ENCODE measurements around the gene CDC25C.
"Not testable (repeated sequence)": the region's sequence is repeated elsewhere in the genome, so short reads cannot be mapped to it uniquely, and the experiment has no call there.

CDC25C gene

DNA sequence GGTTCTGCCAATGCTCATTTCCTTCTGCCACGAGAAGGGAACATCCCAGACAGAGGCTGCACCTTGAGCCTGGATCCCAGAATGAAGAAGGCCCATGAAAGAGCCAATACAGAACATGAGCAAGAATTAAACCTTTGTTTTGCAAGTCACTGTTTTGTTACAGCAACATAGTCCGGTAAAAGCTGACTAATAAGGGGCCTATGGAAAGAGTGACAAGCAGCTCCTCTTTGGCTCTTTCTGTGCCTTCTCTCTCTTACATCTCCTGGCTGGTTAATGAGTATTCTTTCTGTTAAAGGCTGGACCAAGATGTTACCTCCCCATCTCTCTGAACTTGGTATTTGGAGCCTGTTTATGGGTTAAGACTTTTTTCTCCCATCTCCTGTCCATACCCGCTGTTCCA, 68.0 kb downstream of the CDC25C start:
- no peak for TF ChIP-seq CTCF (IDR thresholded peaks at IDR 0.05; ENCODE audit: insufficient read depth, low read length, poor library complexity, severe bottlenecking)
- Histone ChIP-seq H3K36me3 (ENCODE audit: control insufficient read depth, insufficient read depth, low read length) (no peaks in the 10 kb centered on the region), H3K27me3 (replicated peaks; ENCODE audit: control insufficient read depth, insufficient read depth, low read length) (no peaks in the 10 kb centered on the region; the same call in 1 of the 2 replicates), H3K4me3 (replicated peaks; ENCODE audit: low read depth, low read length) (no peak overlapping the region)
- DNase-seq (ENCODE audit: extremely low read depth, insufficient read length), result no peak

GRCh38 chr5:138258704-138259292, 72.8 kb downstream of the CDC25C start:
- no peak for TF ChIP-seq CTCF (IDR thresholded peaks at IDR 0.05; ENCODE audit: insufficient read depth, low read length, poor library complexity, severe bottlenecking)
- Histone ChIP-seq H3K27me3 (replicated peaks; ENCODE audit: control insufficient read depth, insufficient read depth, low read length) (no peaks in the 10 kb centered on the region; the same call in 1 of the 2 replicates), H3K36me3 (ENCODE audit: control insufficient read depth, insufficient read depth, low read length) (no peaks in the 10 kb centered on the region), H3K4me3 (replicated peaks; ENCODE audit: low read depth, low read length) (no peak overlapping the region)
- no peak for DNase-seq (ENCODE audit: extremely low read depth, insufficient read length)

GRCh38 chr5:138257583-138257982, 74.0 kb downstream of the CDC25C start:
- DNase-seq (ENCODE audit: extremely low read depth, insufficient read length), result no peak
- no peaks in the 10 kb centered on the region for H3K27me3 ChIP-seq (replicated peaks; ENCODE audit: control insufficient read depth, insufficient read depth, low read length)
- no peak for TF ChIP-seq CTCF (IDR thresholded peaks at IDR 0.05; ENCODE audit: insufficient read depth, low read length, poor library complexity, severe bottlenecking)

GRCh38 chr5:138252944-138253343, 78.7 kb downstream of the CDC25C start:
- Histone ChIP-seq H3K4me3 (replicated peaks; ENCODE audit: low read depth, low read length) (no peak overlapping the region), H3K36me3 (ENCODE audit: control insufficient read depth, insufficient read depth, low read length) (no peaks in the 10 kb centered on the region), H3K27me3 (replicated peaks; ENCODE audit: control insufficient read depth, insufficient read depth, low read length) (no peaks in the 10 kb centered on the region)
- no peak for TF ChIP-seq CTCF (IDR thresholded peaks at IDR 0.05; ENCODE audit: insufficient read depth, low read length, poor library complexity, severe bottlenecking)
- DNase-seq (ENCODE audit: extremely low read depth, insufficient read length), result no peak

More at GRCh38 chr5:138257583-138257982, 74.0 kb downstream of the CDC25C start:
- Histone ChIP-seq H3K4me3 (replicated peaks; ENCODE audit: low read depth, low read length) (no peak overlapping the region), H3K36me3 (ENCODE audit: control insufficient read depth, insufficient read depth, low read length) (no peaks in the 10 kb centered on the region)

DNA sequence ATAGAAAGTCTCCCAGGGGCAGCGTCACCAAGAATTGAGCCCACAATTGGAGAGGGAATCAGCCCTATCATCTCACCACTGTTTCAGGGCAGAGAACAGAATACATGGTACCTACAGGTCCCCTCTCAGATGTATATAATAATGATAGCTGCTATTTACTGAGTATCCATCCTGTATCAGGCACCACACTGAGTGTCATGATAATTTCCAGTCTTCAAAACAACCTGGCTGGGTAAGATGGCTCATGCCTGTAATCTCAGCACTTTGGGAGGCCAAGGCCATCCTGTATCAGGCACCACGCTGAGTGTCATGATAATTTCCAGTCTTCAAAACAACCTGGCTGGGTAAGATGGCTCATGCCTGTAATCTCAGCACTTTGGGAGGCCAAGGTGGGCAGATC, 83.8 kb downstream of the CDC25C start:
- not testable (repeated sequence) for H3K36me3 ChIP-seq (ENCODE audit: control insufficient read depth, insufficient read depth, low read length); DNase-seq (ENCODE audit: extremely low read depth, insufficient read length); H3K4me3 ChIP-seq (replicated peaks; ENCODE audit: low read depth, low read length); H3K27me3 ChIP-seq (replicated peaks; ENCODE audit: control insufficient read depth, insufficient read depth, low read length)

- Histone ChIP-seq H3K27me3 (replicated peaks; ENCODE audit: control insufficient read depth, insufficient read depth, low read length) (no peaks in the 10 kb centered on the region; the same call in 1 of the 2 replicates), H3K36me3 (ENCODE audit: control insufficient read depth, insufficient read depth, low read length) (no peaks in the 10 kb centered on the region), H3K4me3 (replicated peaks; ENCODE audit: low read depth, low read length) (no peak overlapping the region)
- no peak for DNase-seq (ENCODE audit: extremely low read depth, insufficient read length)
- TF ChIP-seq CTCF (IDR thresholded peaks at IDR 0.05; ENCODE audit: insufficient read depth, low read length, poor library complexity, severe bottlenecking), result no peak
Observed at GRCh38 chr5:138246822-138247221, 84.8 kb downstream of the CDC25C start.
